GM12874 (cell line): ENCODE results near the gene PAPPA.

ENCODE experiments used
- CTCF ChIP-seq: IDR thresholded peaks from 2 replicates; pipeline ENCODE4 v1.5.1; 2011; ENCODE audit warnings: low read depth, mild to moderate bottlenecking, control low read depth, low read length, moderate library complexity; ENCODE audit not compliant: insufficient read depth

PAPPA gene

GRCh38 chr9:116414374-116414773 is 260.8 kb downstream of the PAPPA start:
- TF ChIP-seq CTCF = no peak

- TF ChIP-seq CTCF = no peak
Measured at GRCh38 chr9:116416421-116416820, 262.8 kb downstream of the PAPPA start.

- no peak for TF ChIP-seq CTCF
Measured at GRCh38 chr9:116417464-116417863, 263.9 kb downstream of the PAPPA start.

GRCh38 chr9:116419181-116419580 is 265.6 kb downstream of the PAPPA start:
- TF ChIP-seq CTCF = no peak

- no peak for TF ChIP-seq CTCF
Measured at GRCh38 chr9:116420993-116421538, 267.5 kb downstream of the PAPPA start.

GRCh38 chr9:116422119-116422979 is 268.8 kb downstream of the PAPPA start:
- TF ChIP-seq CTCF = no peak

GRCh38 chr9:116423149-116423548 is 269.6 kb downstream of the PAPPA start:
- no peak for TF ChIP-seq CTCF
